UCSD-AML1 (cell line): Measurements from ENCODE around the gene KIF18B.
A peak's percentile ranks its signal among the peaks of the same experiment; 100 is the strongest.

Experiments
- DNase-seq: peaks from one replicate; lab custom pipeline; 2025; ENCODE audit not compliant: unreplicated experiment; lab: John Stamatoyannopoulos, UW

The KIF18B gene

GRCh38 chr17:44921122-44921882 is 26.3 kb downstream of the KIF18B start:
- DNase-seq = no peak

DNA sequence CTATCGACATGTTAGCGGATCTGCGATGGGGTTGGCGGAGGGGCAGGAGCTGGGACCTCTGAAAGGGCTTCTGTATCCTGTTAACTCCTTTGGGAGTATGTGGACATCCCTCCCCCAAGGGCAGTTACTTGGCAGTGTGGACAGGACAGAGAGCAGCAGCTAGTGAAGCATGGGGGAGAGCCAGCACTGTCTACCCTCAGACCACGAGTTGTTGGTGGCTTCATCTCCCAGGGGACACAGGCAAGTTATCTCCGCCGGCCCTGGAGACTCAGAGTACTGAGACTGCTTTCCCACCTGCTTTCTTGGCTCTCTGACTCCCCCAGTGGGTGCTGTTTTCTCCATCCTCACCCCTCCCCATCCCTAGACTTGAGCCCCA is 27.0 kb downstream of the KIF18B start:
- DNase-seq = no peak

- peak; percentile 71 for DNase-seq
These were observed 27.5 kb downstream of the KIF18B start for GRCh38 chr17:44919885-44920564.

GRCh38 chr17:44919411-44919810 is 28.2 kb downstream of the KIF18B start:
- no peak for DNase-seq

GRCh38 chr17:44918006-44918405 is 29.6 kb downstream of the KIF18B start:
- DNase-seq = no peak

DNA sequence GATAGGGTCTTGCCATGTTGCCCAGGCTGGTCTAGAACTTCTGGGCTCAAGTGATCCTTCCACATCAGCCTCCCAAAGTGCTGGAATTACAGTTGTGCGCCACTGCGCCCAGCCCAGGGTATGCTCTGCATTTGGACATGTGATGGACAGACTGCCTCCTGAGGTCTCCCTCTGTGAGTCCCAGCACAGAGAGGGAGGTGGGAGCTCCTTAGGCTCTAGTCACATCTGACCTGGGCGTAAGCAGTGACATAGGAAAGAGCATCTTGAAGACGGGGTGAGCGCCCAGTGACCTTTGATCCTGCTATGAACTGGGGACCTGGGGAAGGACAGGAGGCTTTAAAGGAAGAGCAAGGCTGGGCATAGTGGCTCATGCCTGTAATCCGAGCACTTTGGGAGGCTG is 30.1 kb downstream of the KIF18B start:
- DNase-seq = no peak

DNA sequence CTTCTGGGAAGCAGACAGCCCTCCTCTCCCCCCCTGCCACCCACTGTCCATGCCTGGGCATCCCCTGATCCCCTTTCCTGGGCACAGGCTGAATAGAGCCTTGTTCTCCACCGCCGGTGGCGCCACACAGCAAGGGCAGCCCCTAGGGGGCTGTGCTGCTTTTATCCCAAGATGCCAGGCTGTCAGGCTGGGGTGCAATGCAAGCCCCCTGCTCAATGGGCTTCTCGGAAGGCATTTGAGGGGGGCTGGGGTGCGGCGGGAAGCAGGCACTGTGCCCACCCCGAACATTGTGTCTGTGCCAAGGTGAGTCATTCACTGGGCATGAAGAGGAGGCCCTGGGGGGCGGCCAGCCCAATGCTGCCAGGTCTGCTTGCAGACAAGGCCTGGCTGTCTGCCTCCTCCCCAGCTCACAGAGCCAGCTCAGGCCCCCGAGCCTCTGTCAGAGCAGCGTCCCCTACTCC is 30.8 kb downstream of the KIF18B start:
- no peak for DNase-seq

- DNase-seq = no peak
These were observed 31.5 kb downstream of the KIF18B start for GRCh38 chr17:44915862-44916780.

DNA sequence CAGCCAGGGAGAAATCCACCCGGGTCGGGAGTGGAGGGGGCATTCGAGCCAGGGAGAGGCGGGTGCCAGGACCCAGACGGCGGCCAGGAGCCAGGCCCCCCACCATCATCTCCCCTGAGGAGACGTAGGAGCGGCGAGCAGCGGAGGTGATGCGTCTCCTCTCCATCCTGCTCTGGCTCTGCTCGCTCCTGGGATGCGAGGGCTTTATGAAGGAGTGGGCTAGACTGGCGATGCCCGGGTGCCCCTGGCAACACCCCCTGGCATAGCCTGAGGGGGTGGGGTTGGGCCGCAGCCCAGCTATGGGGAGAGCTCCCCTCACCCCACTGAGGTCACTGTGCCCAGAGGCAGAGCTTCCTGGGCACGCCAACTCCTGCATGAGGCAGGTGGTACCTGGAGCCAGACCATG is 32.2 kb downstream of the KIF18B start, which contains the start of gene GFAP:
TSS of gene GFAP (minus strand) at position 180 of the 406 bp plus-strand sequence. CDS start at position 166, 14 bp downstream.
- no peak for DNase-seq

DNA sequence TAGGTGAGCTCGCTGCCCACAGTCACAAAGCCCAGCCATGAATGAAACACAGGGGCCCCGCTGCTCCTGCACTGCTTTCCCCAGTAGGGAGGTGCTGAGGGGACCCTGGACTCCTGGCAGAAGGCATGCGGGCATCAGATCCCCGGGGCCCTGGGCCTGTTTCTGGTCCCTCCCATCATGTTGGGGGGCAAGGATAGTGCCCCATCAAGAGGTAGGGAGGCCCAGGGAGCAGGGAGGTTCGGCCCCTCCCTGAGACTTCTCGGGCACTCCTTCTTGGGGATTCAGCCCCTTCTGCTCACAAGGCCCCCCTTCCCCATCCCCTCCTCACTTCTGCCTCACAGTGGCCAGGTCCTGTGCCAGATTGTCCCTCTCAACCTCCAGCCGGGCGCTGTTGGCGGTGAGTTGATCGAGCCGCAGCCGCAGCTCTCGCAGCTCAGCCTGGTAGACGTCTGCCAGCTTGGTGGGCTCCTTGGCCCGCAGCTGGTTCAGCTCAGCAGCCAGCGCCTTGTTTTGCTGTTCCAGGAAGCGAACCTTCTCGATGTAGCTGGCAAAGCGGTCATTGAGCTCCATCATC is 32.8 kb downstream of the KIF18B start:
- DNase-seq = no peak

DNA sequence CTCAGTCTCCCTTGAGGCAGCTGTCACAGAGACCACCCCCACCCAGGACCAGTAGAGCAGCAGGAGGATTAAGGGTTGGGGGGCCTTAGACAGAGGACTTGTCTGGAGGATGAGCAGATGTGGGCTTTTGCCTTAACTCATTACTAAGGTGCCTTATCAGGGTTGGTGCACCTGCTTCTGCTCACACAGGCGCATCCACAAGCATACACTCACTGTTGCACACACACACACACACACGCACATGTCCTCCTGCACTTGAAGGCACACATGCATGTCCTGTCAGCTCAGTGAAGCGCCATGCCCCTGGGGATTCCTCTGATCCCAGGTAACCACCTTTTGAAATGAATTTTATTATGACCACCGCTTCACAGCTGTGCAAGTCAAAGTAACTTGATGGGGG is 33.4 kb downstream of the KIF18B start:
- no peak for DNase-seq

GRCh38 chr17:44913676-44914075 is 33.9 kb downstream of the KIF18B start:
- DNase-seq = no peak

DNA sequence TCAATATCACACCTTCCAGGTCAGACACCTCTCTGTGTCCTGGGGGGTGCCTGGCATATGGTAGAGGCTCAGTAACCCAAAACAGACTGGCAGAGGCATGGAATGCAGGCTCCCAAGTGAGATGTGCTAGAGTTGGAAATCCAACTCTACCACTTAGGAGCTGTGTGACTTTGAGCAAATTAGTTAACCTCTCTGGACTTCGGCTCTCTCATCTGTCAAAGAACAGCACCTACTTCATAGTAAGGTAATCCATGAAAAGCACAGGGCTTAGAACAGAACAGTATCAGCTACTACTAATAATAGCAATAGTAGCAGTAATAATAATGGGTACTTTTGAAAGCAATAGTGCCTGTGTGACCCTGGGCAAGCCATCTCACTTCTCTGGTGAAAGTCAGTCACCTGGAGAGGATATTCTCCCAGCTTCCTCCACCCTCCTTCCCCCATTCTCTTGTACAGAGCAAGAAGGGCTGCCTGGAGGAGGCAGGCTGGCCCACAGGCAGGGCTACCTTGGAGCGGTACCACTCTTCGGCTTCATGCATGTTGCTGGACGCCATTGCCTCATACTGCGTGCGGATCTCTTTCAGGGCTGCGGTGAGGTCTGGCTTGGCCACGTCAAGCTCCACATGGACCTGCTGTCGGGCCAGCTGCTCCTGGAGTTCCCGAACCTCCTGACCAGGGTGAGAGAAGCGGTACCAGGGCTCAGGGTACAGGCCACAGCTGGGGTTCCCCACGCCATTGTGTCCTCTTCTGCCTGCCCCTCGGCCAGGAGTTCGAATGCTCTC is 34.6 kb downstream of the KIF18B start:
- DNase-seq = no peak

DNA sequence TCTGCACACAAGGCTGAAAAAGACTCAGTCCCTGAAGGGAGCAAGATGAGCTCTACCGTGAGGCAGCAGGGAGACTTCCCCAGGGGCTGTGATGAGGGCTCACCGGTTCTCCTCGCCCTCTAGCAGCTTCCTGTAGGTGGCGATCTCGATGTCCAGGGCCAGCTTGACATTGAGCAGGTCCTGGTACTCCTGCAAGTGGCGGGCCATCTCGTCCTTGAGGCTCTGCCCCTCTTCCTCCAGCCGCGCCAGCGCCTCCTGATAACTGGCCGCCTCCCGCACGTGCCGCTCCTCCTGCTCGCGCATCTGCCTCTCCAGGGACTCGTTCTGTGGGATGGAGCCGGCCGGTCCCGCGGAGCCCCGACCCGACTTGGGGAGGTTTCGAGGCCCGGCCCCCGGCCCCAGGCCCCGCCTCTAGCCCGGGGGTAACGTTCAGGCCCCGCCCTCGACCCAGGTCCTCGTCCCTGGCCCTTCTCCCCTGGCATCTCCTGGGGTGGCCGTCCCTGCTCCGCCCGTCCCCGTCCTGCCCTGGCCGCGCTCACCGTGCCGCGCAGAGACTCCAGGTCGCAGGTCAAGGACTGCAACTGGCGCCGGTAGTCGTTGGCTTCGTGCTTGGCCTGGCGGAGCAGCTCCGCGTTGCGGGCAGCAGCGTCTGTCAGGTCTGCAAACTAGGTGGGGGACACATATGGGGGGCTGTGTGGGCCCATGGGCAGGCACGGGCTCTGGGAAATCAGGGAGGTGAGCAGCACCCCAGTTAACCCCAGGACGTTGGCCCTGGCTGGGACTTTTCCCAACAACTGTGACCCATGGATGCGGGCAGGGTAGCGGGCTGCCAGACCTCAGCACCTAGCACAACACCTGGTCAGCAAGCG is 36.2 kb downstream of the KIF18B start:
- DNase-seq = peak; percentile 28

DNA sequence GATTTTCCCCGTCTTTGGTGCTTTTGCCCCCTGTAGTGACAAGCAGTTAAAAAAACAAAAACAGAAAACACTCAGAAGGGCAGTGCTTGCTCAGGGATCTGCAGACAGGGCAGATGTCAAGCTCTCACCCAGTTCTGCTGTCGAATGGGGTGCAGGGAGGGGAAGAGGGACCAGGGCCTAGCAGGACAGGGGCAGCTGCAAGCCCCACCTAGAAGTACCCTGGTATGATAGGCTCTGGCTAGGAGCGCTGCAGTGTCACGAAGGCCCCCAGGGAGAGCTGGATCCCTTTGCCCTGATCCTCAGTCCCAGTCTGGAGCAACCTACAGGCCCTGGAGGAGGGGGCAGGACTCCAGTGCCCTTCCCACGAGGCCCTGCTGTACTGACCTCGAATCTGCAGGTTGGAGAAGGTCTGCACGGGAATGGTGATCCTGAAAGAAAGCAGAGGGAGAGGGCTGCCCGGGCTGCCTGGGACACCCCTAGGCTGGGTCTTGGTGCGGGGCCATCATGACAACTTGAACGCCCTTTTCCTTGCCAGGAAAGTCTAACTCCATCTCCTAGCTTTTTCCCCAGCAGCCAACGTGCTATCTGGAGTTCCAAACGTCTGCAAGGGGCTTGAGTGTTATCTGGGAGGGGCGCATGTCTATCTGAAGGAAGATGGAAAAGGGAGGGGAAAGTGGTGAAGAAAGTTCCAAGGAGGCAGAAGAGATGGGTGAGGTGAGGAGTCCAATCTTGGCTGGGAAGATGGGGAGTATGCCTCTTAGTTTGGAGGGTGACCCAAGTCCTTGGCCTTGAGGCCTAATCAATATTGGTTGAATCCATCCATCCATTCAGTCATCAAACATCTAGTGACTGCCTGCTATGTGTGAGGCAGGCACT is 37.1 kb downstream of the KIF18B start:
- DNase-seq = no peak

- DNase-seq = no peak
These were observed 37.9 kb downstream of the KIF18B start for GRCh38 chr17:44909681-44910144.

DNA sequence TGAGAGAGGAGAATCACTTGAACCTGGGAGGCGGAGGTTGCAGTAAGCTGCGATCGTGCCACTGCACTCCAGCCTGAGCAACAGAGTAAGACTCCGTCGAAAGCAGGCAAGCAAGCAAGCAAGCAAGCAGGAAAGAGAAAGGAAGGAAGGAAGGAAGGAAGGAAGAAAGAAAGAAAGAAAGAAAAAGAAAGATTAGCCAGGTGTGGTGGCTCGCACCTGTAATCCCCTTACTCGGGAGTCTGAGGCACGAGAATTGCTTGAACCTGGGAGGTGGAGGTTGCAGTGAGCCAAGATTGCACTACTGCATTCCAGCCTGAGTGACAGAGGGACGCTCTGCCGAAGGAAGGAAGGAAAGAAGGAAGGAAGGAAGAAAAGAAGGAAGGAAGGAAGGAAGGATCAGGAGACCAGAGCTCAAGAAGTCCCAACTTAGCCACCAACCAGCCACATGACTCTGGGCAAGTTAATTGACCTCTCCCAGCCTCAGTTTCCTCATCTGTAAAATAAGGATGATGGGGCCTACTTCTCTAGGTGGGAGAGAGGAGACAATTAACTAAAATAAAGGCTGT is 38.7 kb downstream of the KIF18B start:
- no peak for DNase-seq
